Measurements from ENCODE around the gene XCL1.

- TF ChIP-seq CTCF (IDR thresholded peaks at IDR 0.05) (no peak), POLR2A (IDR thresholded peaks at IDR 0.05) (no peak)
These were observed 51.0 kb downstream of the XCL1 start for GRCh38 chr1:168627370-168627769.

Measured in lower leg skin (tissue), 3 donors.